ENCODE results near the gene WWOX.

WWOX gene

GRCh38 chr16:78516006-78516736, 416.7 kb downstream of the WWOX start:
- TF ChIP-seq, protein P1, sequence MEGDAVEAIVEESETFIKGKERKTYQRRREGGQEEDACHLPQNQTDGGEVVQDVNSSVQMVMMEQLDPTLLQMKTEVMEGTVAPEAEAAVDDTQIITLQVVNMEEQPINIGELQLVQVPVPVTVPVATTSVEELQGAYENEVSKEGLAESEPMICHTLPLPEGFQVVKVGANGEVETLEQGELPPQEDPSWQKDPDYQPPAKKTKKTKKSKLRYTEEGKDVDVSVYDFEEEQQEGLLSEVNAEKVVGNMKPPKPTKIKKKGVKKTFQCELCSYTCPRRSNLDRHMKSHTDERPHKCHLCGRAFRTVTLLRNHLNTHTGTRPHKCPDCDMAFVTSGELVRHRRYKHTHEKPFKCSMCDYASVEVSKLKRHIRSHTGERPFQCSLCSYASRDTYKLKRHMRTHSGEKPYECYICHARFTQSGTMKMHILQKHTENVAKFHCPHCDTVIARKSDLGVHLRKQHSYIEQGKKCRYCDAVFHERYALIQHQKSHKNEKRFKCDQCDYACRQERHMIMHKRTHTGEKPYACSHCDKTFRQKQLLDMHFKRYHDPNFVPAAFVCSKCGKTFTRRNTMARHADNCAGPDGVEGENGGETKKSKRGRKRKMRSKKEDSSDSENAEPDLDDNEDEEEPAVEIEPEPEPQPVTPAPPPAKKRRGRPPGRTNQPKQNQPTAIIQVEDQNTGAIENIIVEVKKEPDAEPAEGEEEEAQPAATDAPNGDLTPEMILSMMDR (IDR thresholded peaks at IDR 0.05; ENCODE audit: low read depth, low read length) = no peak
- DNase-seq (ENCODE audit: extremely low read depth, low read depth) = no peak

- DNase-seq (ENCODE audit: extremely low read depth, low read depth) = no peak
- TF ChIP-seq, protein P1 (IDR thresholded peaks at IDR 0.05; ENCODE audit: low read depth, low read length) = no peak
Measured at GRCh38 chr16:78519896-78520295, 420.4 kb downstream of the WWOX start.

- TF ChIP-seq, protein P1 (IDR thresholded peaks at IDR 0.05; ENCODE audit: low read depth, low read length) = no peak
- no peak for DNase-seq (ENCODE audit: extremely low read depth, low read depth)
Measured at GRCh38 chr16:78520470-78520869, 421.0 kb downstream of the WWOX start.

GRCh38 chr16:78522327-78522726, 422.9 kb downstream of the WWOX start:
- TF ChIP-seq, protein P1 (IDR thresholded peaks at IDR 0.05; ENCODE audit: low read depth, low read length) = no peak
- DNase-seq (ENCODE audit: extremely low read depth, low read depth) = no peak

DNA sequence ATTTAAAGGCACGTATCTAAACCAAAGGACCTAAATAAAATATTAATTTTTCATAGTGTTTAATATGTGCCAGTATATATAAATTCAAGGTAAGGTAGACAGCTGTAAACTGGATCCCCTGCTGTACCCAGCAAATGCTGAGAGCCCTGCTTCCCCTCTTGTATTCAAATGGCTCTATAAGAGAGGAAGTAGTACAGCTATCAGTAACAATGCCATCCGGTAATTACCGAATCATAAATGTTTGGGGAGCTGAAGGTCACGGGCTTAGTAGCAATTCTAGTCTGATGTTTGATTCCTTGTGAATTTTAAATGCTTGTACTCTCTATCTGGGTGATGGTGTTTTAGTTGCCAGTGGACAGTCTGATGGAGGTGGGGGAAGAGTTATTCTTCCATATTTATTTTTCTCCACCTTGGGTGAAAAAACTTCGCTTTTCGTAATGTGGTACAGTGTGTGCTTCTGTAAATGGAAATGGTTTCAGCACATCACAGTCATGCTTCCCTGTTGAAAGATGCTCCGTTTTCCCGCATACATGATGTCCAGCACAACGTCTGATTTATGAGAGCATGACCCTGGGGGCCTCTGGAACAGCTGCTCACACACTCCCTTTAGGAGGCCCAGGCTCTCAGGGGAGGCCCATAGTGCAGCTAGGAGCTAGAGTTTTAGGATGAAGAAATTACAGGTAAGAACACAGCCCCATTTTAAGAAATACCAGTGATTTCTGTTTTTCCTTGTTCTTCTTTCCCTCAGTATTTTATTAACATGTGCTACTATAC, 423.9 kb downstream of the WWOX start:
- DNase-seq (ENCODE audit: extremely low read depth, low read depth) = no peak
- TF ChIP-seq, protein P1 (IDR thresholded peaks at IDR 0.05; ENCODE audit: low read depth, low read length) = no peak

- DNase-seq (ENCODE audit: extremely low read depth, low read depth) = no peak
- TF ChIP-seq, protein P1 (IDR thresholded peaks at IDR 0.05; ENCODE audit: low read depth, low read length) = no peak
Measured at GRCh38 chr16:78524066-78524595, 424.7 kb downstream of the WWOX start.

DNA sequence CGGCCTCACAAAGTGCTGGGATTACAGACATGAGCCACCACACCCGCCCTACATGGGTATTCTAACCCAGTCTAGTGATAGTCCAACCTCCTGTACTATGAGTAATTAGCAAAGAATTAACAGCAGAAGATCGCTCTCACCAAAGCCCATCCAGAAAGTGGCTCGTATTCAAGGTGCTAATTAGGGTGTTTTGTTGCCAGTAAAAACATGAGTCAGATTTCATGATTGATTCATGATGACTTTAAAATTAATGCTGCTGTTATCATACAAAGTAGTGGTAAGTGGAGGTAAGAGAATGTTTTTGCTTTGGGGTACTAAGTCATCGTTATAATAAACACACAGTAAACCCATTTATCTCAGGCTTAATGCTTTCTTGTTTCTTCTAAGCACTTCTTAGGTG, 428.8 kb downstream of the WWOX start:
- TF ChIP-seq, protein P1 (IDR thresholded peaks at IDR 0.05; ENCODE audit: low read depth, low read length) = no peak

More for the DNA sequence above, 428.8 kb downstream of the WWOX start:
- DNase-seq (ENCODE audit: extremely low read depth, low read depth) = no peak
